ENCODE results near the gene C4orf46.

- TF ChIP-seq CTCF (IDR thresholded peaks at IDR 0.05) (no peak), EZH2 (IDR thresholded peaks at IDR 0.05) (no peak), EZH2phosphoT487 (IDR thresholded peaks at IDR 0.05) (no peak)
These were observed 15.2 kb downstream of the C4orf46 start for GRCh38 chr4:158656439-158656838.
